Measurements from ENCODE around the gene CCNJ. TPM values are rescaled to one million over a fixed set of nuclear protein-coding genes. Genes with fewer than 3 reads are reported as not detected.

The CCNJ gene
- polyA plus RNA-seq, 1 experiment, result 4.4 TPM

DNA sequence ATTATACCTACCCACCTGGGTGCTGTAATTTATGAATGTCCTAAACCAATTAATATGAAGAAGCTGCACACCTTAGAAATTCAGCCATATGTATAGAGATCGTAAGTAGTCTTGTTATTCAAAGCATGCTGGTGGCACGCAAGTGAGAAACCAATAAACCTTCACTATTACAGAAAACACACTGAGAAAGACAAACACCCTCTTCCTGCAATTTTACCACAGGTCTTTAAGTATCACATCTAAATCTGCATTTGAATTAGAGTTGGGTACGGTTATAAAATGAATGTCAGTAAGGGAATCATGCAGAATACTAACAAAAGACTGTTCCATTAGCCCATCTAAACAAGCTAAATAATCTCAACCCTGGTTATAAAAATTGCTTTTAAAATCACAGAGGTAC, 33.8 kb downstream of the CCNJ start:
- CTCF ChIA-PET, result interaction anchor here (1.1 kb wide), 1 partner anchor 115 kb away, joined by 3 read pairs; no protein-coding TSS in a partner anchor

GRCh38 chr10:96082153-96082552, 38.8 kb downstream of the CCNJ start:
- Histone ChIP-seq H3K27me3 (ENCODE audit: control insufficient read depth, insufficient read depth, low read length) (no peaks in the 10 kb centered on the region), H3K4me3 (ENCODE audit: low read depth, low read length) (no peak overlapping the region), H3K36me3 (ENCODE audit: control insufficient read depth, insufficient read depth, low read length) (no peaks in the 10 kb centered on the region)
- TF ChIP-seq CTCF (IDR thresholded peaks at IDR 0.05; ENCODE audit: insufficient read depth, low read depth, low read length), result no peak
- POLR2A ChIA-PET, result no interaction called here
- no peak for DNase-seq (ENCODE audit: low read depth)
- CTCF ChIA-PET, result no interaction called here

More for the DNA sequence above, 33.8 kb downstream of the CCNJ start:
- no peak for TF ChIP-seq CTCF (IDR thresholded peaks at IDR 0.05; ENCODE audit: insufficient read depth, low read depth, low read length)
- Histone ChIP-seq H3K36me3 (ENCODE audit: control insufficient read depth, insufficient read depth, low read length) (no peaks in the 10 kb centered on the region), H3K27me3 (ENCODE audit: control insufficient read depth, insufficient read depth, low read length) (no peaks in the 10 kb centered on the region), H3K4me3 (ENCODE audit: low read depth, low read length) (no peak overlapping the region)
- POLR2A ChIA-PET, result no interaction called here
- no peak for DNase-seq (ENCODE audit: low read depth)

GRCh38 chr10:96082748-96083147, 39.4 kb downstream of the CCNJ start:
- Histone ChIP-seq H3K27me3 (ENCODE audit: control insufficient read depth, insufficient read depth, low read length) (no peaks in the 10 kb centered on the region), H3K36me3 (ENCODE audit: control insufficient read depth, insufficient read depth, low read length) (no peaks in the 10 kb centered on the region), H3K4me3 (ENCODE audit: low read depth, low read length) (no peak overlapping the region)
- DNase-seq (ENCODE audit: low read depth), result no peak
- TF ChIP-seq CTCF (IDR thresholded peaks at IDR 0.05; ENCODE audit: insufficient read depth, low read depth, low read length), result no peak
- ChIA-PET POLR2A (no interaction called here), CTCF (interaction anchor here (0.9 to 1.4 kb wide), 2 partner anchors 9 to 11 kb away, joined by 3 read pairs; no protein-coding TSS in a partner anchor)

DNA sequence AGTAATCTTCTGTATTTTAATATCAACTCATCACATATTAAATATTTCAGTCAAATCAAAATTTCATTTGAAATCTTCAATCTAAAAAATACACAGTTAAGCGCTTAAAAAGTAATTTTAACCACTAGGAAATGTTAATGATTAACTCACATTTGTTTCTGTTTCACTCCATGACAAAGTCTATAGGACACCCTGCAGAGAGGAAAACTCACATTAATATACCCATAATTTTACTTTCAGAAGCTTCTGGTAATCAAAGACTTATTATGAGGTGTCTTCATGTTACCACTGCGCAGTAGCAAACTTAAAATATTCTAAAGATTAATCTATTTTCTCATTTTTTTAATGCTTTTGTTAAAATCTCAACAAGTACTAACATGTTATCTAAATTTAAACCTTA, 45.7 kb downstream of the CCNJ start:
- POLR2A ChIA-PET, result no interaction called here
- CTCF ChIA-PET, result no interaction called here
- no peak for TF ChIP-seq CTCF (IDR thresholded peaks at IDR 0.05; ENCODE audit: insufficient read depth, low read depth, low read length)
- Histone ChIP-seq H3K4me3 (ENCODE audit: low read depth, low read length) (peak overlapping the region; percentile 82), H3K36me3 (ENCODE audit: control insufficient read depth, insufficient read depth, low read length) (no peaks in the 10 kb centered on the region), H3K27me3 (ENCODE audit: control insufficient read depth, insufficient read depth, low read length) (peaks cover 4% of the 10 kb centered on the region; the same call in 1 of the 2 replicates)
- DNase-seq (ENCODE audit: low read depth), result no peak

- POLR2A ChIA-PET, result no interaction called here
- Histone ChIP-seq H3K36me3 (ENCODE audit: control insufficient read depth, insufficient read depth, low read length) (no peaks in the 10 kb centered on the region), H3K4me3 (ENCODE audit: low read depth, low read length) (peak overlapping the region; percentile 82), H3K27me3 (ENCODE audit: control insufficient read depth, insufficient read depth, low read length) (peaks cover 4% of the 10 kb centered on the region; the same call in 1 of the 2 replicates)
- peak; percentile 56 for DNase-seq (ENCODE audit: low read depth)
- TF ChIP-seq CTCF (IDR thresholded peaks at IDR 0.05; ENCODE audit: insufficient read depth, low read depth, low read length), result no peak
- CTCF ChIA-PET, result interaction anchor here (0.9 kb wide), 2 partner anchors 23 to 139 kb away, joined by 3 read pairs; no protein-coding TSS in a partner anchor
Measured at GRCh38 chr10:96089670-96090462, 46.5 kb downstream of the CCNJ start.

Measured in BJ (cell line).